Esophagus muscularis mucosa (tissue), 3 donors: ENCODE data around the gene SDK1.

ENCODE experiments used
- CTCF ChIP-seq, 3 experiments: fragments of 200-600 bp in 2 of 3; fragments of 450-650 bp in 1 of 3; sonication (generic) in 2 of 3; IDR thresholded peaks; one replicate each; pipeline ENCODE4 v1.5.1; 2017 to 2019; ENCODE audit warnings: antibody characterized with exemption in 3 of 3, mild to moderate bottlenecking in 2 of 3, moderate library complexity in 1 of 3
- POLR2A ChIP-seq: fragments of 450-650 bp; IDR thresholded peaks from one replicate; pipeline ENCODE4 v1.6.1; 2017; ENCODE audit warnings: antibody characterized with exemption, moderate library complexity, mild to moderate bottlenecking, low read depth

- no peak for TF ChIP-seq POLR2A
- no peak for TF ChIP-seq CTCF (IDR thresholded peaks at IDR 0.05)
Measured at GRCh38 chr7:4182605-4183300, 881.7 kb downstream of the SDK1 start.
